ENCODE data around the gene PRUNE2. TPM values are rescaled to one million over a fixed set of nuclear protein-coding genes. Genes with fewer than 3 reads are reported as not detected.
"Not testable (repeated sequence)": the region's sequence is repeated elsewhere in the genome, so short reads cannot be mapped to it uniquely, and the experiment has no call there.

Gene PRUNE2
- total and polyA plus RNA-seq, 12 donors = 0.87 to 5.7 (median 1.6) TPM

DNA sequence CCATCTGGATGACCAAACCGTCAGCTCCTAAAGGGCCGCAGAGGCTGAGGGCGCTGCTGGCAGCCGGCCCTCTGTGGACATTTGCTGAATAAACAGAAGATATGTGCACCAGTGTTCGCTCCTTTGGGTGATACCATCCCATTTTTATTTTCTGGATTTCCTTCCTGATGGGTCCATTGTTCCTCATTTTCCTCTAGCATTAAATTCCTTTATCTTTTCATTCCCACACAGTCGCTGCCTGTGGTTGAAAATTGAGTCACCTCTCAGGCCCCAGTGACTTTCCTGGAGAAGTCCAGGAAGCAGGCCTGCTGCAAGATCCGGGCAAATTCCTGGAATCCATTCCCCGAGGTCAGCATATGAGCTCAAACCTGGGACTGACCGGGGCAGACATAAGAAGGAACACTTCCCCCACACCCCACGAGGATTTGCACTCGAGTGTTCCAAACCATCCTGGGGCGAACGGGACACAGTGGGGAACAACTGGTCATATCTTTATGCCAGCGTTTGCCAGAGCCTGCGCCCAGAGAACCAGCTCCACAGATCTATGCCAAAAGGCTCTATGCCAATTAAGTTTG, 228.3 kb downstream of the PRUNE2 start:
- Histone ChIP-seq H3K4me1 (peaks cover 0 to 11% (median 0%) of the 10 kb centered on the region in 9 donors), H3K9me3 (peaks cover 0 to 7% (median 0%) of the 10 kb centered on the region in 11 donors), H3K27ac (peak overlapping the region in 2 of 10 donors; percentile 43 to 61), H3K27me3 (no peaks in the 10 kb centered on the region), H3K36me3 (no peaks in the 10 kb centered on the region), H3K4me3 (no peak overlapping the region)
- no peak for DNase-seq
- WGBS, 2 donors = 55 to 62% methylated on average over 15 of the region's 15 CpGs
- peak in 2 of 8 donors; percentile 18 to 48 for ATAC-seq
- TF ChIP-seq CTCF (IDR thresholded peaks at IDR 0.05) = no peak
- intact Hi-C loops (cut with DNase I) = no loop called here

DNA sequence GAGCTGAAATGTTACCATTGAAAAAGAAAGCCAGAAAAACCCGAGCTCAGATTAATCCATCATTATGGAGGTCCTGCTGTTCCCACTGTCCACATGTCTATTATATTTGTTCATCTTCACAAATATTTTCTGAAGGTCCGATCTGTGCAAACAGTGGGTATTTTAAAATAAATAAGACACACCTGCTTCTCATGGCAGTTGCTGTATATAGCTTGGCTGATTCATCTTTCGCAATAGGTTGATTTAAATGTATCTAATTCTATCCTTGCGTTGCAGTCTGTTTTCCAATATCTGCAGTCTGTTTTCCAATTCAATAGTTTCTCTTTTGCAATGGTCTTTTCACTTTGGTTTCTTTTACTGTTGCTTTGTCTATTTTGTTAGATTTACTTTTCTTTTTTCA, 229.1 kb downstream of the PRUNE2 start:
- Histone ChIP-seq H3K27ac (peak overlapping the region in 2 of 10 donors; percentile 43 to 61), H3K27me3 (no peaks in the 10 kb centered on the region), H3K4me3 (no peak overlapping the region), H3K4me1 (peaks cover 0 to 11% (median 0%) of the 10 kb centered on the region in 9 donors), H3K9me3 (peaks cover 0 to 7% (median 0%) of the 10 kb centered on the region in 11 donors), H3K36me3 (no peaks in the 10 kb centered on the region)
- 82 to 91% methylated on average over 4 of the region's 4 CpGs for WGBS, 2 donors
- intact Hi-C loops (cut with DNase I) = no loop called here
- no peak for DNase-seq
- no peak for TF ChIP-seq CTCF (IDR thresholded peaks at IDR 0.05)
- ATAC-seq = no peak

- Histone ChIP-seq H3K4me1 (peaks cover 0 to 15% (median 0%) of the 10 kb centered on the region in 9 donors), H3K9me3 (no peaks in the 10 kb centered on the region), H3K36me3 (no peaks in the 10 kb centered on the region), H3K27me3 (no peaks in the 10 kb centered on the region), H3K27ac (no peak overlapping the region), H3K4me3 (no peak overlapping the region)
- ATAC-seq (no peak), DNase-seq (no peak)
- 25 to 33% methylated on average over 1 of the region's 1 CpG for WGBS, 2 donors
- no peak for TF ChIP-seq CTCF (IDR thresholded peaks at IDR 0.05)
- intact Hi-C loops (cut with DNase I) = loop anchor here in 4 of 10 donors (5.0 kb wide), 1 partner anchor 35 kb away; no protein-coding TSS in a partner anchor
These were observed 238.4 kb downstream of the PRUNE2 start for GRCh38 chr9:76667521-76667957.

DNA sequence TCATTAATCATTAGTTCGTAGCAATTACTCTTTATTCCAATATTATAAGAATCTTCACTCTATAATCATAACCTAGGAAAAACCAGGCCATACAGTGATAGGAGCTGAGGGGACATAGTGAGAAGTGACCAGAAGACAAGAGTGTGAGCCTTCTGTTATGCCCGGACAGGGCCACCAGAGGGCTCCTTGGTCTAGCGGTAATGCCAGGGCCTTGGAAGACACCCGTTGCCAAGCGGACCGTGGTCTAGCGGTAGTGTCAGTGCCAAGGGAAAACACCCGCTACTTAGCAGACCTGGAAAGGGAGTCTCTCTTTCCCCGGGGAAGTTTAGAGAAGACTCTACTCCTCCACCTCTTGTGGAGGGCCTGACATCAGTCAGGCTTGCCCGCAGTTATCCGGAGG, 239.9 kb downstream of the PRUNE2 start:
- not testable (repeated sequence) for H3K4me3 ChIP-seq, H3K27me3 ChIP-seq, ATAC-seq, H3K36me3 ChIP-seq, H3K27ac ChIP-seq, H3K9me3 ChIP-seq
- peak in 8 of 9 donors; percentile 11 to 54 (median 39) for TF ChIP-seq CTCF (IDR thresholded peaks at IDR 0.05)
- 61 to 73% methylated on average over 11 of the region's 11 CpGs for WGBS, 2 donors
- H3K4me1 ChIP-seq = peaks cover 0 to 15% (median 0%) of the 10 kb centered on the region in 9 donors
- intact Hi-C loops (cut with DNase I) = loop anchor here in 4 of 10 donors (5.0 kb wide), 1 partner anchor 36 kb away; no protein-coding TSS in a partner anchor
- DNase-seq = peak in 1 of 2 donors; percentile 29

All from heart right ventricle (tissue), 16 donors.